ENCODE measurements around the gene SPAG17.

- TF ChIP-seq ZFP3 (CRISPR knock-in tag; IDR thresholded peaks at IDR 0.05): no peak
- TF ChIP-seq ZNF565 (CRISPR knock-in tag; conservative IDR thresholded peaks at IDR 0.05; ENCODE audit: low read depth): no peak
- TF ChIP-seq, protein P1, sequence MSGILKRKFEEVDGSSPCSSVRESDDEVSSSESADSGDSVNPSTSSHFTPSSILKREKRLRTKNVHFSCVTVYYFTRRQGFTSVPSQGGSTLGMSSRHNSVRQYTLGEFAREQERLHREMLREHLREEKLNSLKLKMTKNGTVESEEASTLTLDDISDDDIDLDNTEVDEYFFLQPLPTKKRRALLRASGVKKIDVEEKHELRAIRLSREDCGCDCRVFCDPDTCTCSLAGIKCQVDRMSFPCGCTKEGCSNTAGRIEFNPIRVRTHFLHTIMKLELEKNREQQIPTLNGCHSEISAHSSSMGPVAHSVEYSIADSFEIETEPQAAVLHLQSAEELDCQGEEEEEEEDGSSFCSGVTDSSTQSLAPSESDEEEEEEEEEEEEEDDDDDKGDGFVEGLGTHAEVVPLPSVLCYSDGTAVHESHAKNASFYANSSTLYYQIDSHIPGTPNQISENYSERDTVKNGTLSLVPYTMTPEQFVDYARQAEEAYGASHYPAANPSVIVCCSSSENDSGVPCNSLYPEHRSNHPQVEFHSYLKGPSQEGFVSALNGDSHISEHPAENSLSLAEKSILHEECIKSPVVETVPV (CRISPR knock-in tag; IDR thresholded peaks at IDR 0.05): no peak
- TF ChIP-seq ZNF8 (CRISPR knock-in tag; IDR thresholded peaks at IDR 0.05): no peak
- no peak for TF ChIP-seq CSDC2 (CRISPR knock-in tag; IDR thresholded peaks at IDR 0.05)
- no peak for TF ChIP-seq ZC3H10 (CRISPR knock-in tag; IDR thresholded peaks at IDR 0.05)
- TF ChIP-seq SNAI2 (CRISPR knock-in tag; IDR thresholded peaks at IDR 0.05): no peak
Observed at GRCh38 chr1:117921991-117922390, 263.0 kb downstream of the SPAG17 start.

Data from SK-N-SH treated with all-trans-retinoic acid at 6 μM for 48 hours (cell line).